GM12874 (cell line): ENCODE results near the gene TESK2.

Experiments
- CTCF ChIP-seq: IDR thresholded peaks from 2 replicates; pipeline ENCODE4 v1.5.1; 2011; ENCODE audit warnings: low read depth, mild to moderate bottlenecking, control low read depth, low read length, moderate library complexity; ENCODE audit not compliant: insufficient read depth

The TESK2 gene

DNA sequence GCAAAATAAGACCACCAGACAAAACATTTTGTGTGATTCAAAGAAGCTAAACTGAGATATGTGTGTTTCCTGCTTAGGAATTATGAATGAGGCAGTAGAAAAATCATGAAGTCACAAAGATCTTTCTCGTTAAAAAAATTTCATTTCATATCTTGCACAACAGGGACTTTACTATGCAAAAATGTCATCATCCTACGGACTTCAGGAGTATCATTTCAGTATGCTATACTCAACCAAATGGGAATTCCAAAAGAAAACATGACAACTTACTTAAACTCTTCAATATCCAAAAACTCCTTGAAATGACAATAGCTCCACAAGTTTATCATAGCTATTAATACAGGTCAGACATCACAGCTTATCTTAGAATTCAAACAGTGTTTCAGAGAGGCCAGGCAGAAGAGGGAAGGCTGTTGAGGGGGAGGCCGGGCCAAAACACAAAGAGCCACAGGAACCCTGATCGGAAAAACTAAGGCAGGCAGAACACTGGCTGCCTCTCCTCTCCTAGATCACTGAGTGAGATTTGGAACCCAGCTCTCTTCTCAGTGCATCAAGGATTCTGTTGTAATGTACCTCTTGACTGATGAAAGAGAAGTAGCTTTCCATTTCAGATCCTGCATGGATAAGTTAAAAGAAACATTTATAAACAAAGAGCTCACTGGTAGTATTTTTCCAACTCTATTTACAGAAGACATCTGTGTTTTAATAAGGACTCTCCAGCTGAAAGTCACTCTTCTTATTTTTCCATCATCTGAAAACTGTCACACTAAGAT is 66.9 kb downstream of the TESK2 start:
- no peak for TF ChIP-seq CTCF

GRCh38 chr1:45421935-45422334 is 69.0 kb downstream of the TESK2 start:
- TF ChIP-seq CTCF, result no peak

DNA sequence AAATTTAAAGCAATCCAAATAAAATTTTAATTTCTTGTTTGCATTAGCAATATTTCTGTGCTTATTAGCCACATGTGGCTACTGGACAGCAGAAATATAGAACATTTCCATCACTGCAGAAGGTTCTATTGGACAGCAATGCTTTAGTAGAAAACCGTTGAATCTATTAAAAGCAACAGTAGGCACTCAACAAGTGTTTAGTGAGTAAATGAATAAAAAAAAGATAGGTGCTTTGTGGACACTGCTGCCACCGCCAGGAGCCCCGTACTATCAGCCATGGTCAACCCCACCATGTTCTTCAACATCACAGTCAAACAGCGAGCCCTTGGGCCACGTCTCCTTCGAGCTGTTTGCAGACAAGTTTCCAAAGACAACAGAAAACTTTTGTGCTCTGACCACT is 76.2 kb downstream of the TESK2 start:
- no peak for TF ChIP-seq CTCF

GRCh38 chr1:45412899-45413298 is 78.1 kb downstream of the TESK2 start:
- no peak for TF ChIP-seq CTCF

DNA sequence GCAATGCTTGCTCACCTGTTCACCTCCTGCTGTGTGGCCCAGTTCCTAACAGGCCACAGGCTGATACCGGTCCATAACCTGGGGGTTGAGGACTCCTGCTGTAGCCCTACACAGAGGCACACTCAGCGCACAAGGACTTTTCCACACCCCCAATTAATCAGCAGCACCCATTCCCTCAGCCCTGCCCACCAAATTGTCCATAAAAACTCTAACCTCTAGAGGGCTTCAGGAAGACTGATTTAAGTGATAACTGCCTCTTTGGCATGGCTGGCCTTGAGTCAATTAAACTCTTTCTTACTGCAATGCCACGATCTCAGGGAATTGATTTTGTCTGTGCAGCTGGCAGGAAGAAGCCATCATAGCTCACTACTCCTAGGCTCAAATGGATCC is 79.5 kb downstream of the TESK2 start:
- no peak for TF ChIP-seq CTCF

- TF ChIP-seq CTCF, result no peak
Measured at GRCh38 chr1:45410850-45411509, 80.0 kb downstream of the TESK2 start.

DNA sequence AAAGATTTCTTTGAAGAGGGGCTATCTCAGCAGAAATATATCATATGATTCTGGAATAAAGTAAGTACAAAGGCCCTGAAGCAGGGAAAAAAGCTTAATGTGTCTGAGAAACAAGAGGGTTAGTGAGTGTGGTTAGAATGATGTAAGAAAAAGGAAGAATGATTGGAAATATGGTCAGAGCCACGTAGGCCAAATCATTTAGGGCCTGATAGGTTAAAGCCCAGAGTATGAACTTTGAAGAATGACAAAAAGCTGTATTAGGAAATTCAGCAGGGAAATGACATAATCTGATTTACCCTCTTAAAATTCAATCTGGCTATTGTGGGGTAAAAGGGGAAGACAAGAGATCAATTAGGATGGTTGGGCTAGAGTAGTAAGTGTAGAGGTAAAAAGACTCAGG is 81.7 kb downstream of the TESK2 start:
- no peak for TF ChIP-seq CTCF
